ENCODE results near the gene HADHB.
"Not testable (repeated sequence)": the region's sequence is repeated elsewhere in the genome, so short reads cannot be mapped to it uniquely, and the experiment has no call there.

HADHB gene

DNA sequence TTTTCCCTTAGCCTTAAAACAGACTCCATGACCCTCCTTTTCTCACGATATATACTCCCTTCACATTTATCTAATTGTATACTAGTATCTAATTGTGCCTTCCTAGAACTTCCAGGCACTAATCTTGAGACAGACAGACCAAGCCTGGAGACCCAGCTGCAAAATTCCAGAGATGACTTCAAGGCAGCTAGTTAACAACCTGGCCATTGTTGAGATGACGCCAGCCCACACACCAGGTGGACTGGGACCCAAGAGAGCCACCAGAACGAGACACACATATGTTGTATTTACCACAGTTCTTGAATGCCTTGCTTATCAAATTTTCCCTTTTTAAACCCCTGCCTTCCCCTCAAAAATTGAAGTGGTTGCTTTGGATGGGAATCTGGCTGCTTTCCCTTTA, 52.3 kb downstream of the HADHB start:
- no peak for DNase-seq (ENCODE audit: low spot score)

DNA sequence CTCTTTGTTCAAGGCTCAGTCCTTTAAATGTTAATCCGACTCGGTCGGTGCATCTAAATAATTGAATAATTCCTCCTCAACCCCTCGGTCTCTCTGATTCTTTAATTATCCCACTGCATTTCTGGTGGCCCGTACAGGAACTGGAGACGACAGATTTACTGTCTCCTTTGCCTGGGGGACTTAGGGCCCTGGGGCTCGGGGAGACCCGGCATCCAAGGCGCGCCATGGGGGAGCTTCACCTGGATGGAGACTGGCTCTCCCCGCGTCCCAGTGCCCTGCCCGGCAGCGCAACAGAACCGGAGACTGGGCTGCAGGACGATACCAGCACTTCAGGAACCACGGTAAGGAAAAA, 53.5 kb downstream of the HADHB start:
- no peak for DNase-seq (ENCODE audit: low spot score)

DNA sequence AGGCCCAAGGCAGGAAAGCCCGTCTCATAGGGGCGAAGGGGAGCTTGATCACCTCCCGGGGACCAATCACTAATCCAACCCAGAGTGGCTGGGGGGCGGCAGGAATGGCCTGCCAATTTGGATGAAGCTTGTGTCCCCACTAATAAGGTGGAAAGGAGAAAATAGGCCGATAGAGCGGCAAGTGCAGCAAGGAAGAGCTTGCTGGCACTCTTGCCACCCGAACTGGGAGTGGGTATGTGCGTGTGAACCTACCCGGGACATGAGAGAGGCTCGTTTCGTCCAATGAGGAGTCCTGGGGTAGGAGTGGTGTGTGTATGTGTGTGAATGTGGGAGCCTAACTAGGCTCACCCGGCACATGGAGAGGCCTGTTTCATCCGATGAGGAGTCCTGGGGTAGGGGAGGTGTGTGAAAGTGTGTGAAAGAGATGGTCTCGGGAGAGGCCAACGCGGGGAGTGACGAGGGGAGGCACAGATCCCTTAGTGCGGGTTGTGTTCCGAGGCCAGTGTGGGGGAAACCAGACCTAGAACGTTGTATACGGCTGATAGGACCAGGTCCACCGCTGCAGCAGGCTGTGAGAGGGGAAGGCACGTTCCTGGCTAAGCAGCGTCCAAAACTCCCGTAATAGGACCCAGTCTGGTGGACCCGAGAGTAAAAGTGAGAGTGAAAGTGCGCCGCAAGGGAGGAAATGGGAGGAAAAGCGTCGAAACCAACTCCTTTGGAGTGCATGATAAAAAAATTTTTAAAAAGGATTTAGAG, 54.1 kb downstream of the HADHB start:
- DNase-seq (ENCODE audit: low spot score), result peak; percentile 48

DNA sequence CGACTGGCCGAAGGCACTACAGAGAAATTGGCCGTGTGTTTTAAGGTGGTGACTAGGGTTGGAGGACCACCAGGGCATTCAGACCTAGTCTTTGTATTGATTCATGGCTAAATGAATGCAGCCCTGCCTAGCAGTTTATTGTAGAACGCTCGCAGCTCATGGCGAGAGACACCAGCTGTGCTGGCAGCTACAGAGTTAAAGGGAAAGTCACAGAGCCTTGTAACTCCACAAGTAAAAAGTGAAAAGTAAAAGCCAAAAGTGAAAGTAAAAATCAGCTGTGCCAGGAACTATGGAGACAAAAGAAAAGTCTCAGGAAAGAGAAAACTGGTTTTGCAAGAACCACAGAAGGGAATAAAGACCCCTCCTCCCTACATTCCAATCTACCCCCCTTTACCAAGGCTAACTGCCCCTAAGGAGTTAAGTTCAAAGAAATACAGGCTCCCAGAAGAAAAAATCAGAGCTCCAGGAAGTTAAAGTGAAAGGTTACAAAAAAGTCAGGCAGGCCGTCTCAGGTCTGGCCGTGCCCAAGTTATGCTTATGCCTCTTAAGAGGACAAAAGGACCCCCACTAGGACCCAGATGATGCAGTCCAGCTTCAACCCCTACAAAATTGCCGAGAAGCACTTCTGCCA, 54.8 kb downstream of the HADHB start:
- peak; percentile 18 for DNase-seq (ENCODE audit: low spot score)

DNA sequence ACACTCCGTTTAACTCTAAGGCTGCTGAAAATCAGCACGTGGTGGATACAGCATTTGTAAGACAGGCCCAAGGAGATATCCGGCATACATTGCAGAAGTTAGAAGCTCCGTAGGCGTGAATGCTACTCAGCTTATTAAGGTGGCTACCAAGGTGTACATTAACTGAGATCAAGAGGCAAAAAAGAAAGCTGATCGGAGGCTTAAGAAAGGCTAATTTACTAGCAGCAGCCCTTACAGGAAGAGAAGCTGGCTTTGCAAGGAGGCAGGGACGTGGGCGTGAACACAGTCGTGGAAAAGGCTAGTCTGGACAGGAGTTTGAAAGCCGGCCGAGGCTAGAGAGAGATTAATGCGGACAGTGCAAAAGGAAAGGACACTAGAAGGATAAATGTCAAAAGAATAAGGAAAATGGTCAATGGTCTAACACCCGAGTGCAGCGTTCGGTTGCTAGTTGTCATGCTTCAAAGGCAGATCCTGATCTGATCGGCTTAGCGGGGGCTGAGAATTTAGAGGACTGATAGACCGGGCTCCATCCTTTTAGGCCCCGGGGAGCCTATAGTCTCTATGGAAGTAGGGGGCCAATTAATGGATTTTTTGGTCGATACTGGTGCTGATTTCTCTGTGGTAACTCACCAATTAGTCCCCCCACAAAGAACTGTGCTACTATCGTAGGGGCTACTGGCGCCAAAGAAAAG, 55.6 kb downstream of the HADHB start:
- DNase-seq (ENCODE audit: low spot score), result peak; percentile 34

DNA sequence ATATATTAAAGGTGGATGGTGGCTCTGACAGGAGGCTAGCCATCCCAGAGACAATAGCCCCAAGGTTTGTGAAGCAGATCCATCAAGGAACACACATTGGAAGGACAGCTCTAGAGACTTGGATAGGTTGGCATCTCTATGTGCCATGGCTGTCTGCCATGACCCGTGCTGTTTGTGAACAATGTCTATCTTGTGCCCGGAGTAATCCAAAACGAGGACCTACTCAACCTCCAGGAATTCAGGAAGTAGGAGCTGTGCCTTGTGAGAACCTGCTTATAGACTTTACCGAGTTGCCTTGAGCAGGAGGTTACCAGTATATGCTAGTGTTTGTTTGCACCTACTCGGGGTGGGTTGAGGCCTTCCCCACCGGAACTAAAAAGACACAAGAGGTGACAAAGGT, 58.1 kb downstream of the HADHB start:
- no peak for DNase-seq (ENCODE audit: low spot score)

DNA sequence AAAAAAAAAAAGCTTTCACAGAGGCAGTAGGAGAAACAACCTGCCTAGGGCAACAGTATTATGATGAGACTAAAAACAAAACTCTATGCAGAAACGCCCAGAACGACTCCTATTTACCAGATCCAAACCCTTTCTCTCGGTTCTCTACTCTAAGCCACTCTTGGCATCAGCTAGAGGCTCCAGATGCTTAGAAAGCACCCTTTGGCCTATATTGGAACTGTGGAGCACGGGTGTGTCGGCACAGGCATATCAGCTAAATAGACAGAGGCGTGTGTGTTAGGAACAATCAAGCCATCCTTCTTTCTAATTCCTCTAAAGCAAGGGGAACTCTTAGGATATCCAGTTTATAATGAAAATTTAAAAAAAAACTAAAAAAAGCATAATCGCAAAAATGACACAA, 60.4 kb downstream of the HADHB start:
- not testable (repeated sequence) for DNase-seq (ENCODE audit: low spot score)

DNA sequence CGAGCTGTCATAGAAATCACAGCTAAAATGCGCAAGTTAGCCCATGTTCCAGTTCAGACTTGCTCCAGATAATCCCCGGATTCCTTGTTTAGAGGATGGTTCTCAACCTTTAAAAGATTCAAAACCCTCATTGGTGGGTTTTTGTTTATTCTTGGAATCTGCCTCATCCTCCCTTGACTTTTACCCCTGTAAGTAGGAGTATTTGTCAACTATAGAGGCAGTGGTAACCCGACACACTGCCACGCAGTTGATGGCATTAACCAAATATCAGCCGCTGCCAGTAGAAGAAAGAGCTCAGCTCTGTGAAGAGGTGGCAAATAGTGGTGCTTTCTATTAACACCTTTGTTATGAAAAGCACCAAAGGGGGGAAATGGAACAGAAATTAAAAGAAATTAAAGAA, 60.8 kb downstream of the HADHB start:
- no peak for DNase-seq (ENCODE audit: low spot score)

DNA sequence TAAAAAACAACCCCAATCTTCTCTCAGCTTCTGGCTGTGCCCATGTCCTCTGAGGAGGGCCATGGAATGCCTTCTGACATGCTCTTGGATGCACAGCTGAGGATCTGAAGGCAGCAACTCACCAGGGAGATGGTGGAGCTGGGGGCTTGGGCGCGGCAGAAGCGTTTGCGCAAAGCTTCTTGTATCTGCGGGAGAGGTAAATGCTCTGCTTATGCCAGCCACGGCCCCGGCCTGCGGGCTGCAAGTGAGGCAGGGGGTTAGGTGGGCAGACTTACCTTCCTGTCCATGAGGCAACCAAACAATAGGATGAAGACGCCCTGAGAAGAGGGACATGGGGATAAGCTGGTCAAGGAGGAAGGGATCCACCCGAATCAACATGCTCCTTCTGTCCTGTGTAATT, 65.2 kb downstream of the HADHB start:
- DNase-seq (ENCODE audit: low spot score), result no peak

DNA sequence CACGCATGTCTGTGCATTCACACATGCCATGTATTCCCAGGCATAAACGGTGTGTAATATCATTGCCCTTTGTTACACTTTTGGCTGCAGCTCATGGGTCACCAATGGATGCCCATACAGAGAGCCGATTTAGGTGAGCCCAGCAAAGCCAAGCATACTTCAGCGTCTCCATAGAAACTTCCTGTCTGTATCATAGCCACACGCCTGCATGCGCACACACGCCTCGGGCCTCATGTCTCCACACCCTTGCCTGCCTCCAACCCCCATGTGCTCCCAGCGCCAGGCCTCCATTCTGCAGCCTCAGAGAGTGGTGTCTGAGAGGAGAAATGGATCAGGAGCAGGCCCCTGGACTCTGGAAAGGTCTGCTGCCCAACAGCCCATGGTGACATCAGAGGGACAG, 67.7 kb downstream of the HADHB start:
- no peak for DNase-seq (ENCODE audit: low spot score)

DNA sequence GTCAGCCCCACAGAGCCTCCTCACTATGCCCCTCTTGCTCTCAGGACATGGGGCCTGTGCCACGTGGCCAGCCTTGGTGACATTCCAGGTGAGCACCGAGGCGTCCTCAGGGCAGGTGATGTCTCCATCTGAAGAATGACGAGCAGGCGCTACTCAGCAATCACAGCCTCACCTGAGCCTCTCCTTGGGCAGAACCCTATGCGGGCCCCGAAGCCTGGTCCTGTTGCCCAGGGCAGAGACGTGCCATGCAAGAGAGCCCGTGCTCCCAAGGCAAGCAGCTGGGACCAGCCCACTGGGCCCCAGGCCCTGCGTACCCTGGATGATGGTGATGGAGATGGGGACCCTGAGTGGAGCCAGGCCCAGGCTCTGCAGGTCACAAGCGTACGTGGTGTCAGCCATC, 68.7 kb downstream of the HADHB start:
- DNase-seq (ENCODE audit: low spot score), result no peak

DNA sequence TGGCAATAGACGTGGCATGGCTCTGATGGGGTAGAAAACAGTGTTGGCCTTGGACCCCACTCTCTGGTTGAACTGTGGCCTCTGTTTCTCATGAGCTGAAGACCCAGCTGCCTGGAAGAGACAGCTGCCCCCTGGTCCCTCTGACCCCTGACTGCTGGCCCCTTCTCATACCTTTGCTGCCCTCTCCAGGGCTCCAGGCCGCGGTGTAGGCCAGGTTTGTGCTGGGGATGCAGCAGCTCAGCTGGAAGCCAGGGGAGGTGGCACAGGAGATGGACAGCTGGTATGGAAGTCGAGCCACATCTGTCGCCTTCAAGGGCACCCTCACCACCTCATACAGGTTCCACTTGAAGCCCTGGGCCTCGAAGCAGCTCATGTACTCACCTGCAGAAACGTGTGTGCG, 69.5 kb downstream of the HADHB start:
- no peak for DNase-seq (ENCODE audit: low spot score)

DNA sequence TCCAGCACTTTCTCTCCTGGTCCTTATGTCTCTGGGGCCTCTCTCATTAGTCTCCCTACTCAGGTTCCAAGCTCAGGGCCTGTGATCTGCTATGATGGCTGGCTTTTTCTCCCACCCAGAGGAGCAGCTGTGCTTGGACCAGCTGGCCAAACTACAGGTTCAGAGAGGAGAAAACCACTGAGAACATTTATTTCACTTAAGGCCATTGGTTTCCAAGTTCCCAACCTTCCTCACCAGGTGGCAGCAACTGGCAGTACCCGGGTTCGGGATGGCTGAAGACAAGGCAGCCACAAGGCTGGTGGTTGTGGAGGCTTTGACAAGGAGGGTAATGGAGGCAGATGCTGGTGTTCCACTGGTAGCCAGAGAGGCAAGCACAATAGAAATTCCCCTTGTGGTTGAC, 71.3 kb downstream of the HADHB start:
- DNase-seq (ENCODE audit: low spot score), result no peak

DNA sequence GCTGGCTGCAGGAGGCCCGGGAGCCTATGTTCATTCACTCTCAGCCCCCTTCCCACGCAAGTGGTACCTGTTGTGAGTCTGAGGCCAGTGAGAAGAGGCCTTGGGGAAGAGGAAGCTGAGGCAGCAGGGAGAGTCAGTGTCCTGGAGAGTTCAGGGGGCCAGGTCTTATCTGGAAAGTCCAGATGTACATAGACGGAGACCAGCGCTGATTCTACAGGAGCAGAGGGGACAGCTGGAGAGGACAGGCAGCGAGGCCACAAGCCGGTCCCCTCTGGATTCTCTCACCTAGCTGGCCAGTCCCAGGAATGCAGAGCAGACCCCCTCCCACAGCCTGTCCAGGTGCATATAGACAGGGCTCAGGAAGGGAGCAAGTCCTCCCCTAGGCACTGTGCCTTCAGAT, 72.1 kb downstream of the HADHB start:
- DNase-seq (ENCODE audit: low spot score), result no peak

DNA sequence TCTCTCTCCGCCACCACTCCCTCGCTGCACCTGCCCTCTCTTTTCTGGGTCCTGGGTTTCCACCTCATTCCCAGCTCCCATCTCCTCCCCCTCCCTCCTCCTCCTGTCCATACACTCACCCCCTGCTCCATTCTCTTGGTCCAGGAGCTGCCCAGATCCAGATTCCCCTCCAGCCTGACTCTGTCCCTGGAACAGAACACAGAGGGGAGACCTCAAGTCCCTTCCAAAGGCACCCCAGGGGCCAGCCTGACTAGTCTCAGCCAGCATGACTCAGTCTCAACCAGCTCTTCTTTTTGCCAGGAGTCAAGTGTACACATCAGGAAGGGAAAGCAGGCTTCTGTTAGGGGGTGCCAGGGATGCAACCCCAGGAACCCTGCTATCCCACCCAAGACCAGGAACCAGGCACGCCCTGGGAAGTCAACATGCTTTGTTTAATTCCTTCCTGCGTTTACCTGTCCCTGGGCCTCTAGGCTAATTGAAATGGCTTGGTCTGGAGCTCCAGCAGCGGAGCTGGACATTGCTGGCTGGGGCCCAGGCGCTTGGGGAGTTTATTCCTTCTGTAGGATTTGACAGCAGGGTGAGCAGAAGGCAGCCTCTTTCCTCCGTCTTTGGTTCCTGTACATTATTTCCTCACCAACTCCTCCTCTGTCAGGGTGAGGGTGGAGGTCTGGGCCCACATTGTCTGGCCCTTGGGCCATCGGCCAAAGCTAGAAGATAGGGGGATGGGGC, 72.8 kb downstream of the HADHB start:
- no peak for DNase-seq (ENCODE audit: low spot score)

DNA sequence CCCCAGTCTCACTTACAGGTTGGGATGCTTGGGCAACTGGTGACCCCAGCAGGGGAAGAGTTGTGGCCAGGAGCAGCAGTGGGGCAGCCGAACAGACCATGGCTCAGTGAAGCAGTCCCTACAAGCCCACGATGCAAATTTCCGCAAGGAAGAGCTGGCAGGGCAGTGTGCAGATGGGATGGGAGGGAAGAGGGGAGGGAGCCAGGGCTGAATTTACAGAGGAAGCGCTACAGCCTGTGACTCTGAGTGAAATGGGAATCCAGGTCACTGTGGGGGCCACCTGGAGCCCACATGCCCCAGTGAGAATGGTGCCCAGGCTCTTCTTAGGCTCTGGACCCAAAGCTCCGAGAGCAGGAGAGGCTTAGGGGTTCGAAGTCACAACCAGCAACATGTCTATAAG, 74.2 kb downstream of the HADHB start:
- DNase-seq (ENCODE audit: low spot score), result no peak

DNA sequence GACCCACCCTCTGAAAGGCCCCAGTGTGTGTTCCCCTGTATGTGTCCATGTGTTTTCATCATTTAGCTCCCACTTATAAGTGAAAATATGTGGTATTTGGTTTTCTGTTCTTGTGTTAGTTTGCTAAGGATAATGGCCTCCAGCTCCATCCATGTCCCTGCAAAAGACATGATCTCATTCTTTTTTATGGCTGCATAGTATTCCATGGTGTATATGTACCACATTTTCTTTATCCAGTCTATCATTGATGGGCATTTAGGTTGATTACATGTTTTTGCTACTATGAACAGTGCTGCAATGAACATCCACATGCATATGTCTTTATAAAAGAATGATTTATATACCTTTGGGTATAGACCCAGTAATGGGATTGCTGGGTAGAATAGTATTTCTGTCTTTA, 79.7 kb downstream of the HADHB start:
- DNase-seq (ENCODE audit: low spot score), result not testable (repeated sequence)

DNA sequence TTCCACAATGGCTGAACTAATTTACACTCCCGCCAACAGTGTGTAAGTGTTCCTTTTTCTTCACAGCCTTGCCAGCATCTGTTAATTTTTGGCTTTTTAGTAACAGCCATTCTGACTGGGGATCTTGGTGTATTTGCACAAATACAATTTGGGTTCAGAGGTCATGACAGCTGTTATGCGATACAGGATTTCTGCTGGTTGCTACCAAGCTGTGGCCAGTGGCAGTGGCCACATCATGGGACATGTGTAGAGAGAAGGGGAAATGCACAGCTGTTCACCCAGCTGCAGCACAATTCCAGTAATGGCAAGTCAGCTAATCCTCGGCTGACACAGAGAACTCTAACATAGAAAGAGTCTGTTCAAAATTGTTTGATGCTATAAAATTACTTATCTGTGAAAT, 80.2 kb downstream of the HADHB start:
- no peak for DNase-seq (ENCODE audit: low spot score)

DNA sequence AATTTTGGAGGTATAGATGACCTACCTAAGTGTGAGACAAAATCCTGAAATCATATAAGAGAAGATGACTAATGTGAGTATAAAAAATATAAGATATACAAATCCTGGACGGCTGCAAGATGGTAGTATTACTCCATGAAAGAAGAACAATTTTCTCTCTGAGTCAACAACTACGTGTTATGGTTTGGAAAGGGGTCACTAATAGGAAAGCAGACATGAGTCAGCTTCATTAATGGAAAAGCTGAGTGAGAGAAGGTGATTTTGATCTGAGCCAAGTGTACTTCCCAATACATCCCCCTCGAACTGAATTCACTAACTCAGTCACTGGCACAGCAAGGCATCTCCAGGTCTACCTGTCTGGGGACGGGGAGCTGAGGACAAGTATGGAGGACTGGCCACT, 81.1 kb downstream of the HADHB start:
- no peak for DNase-seq (ENCODE audit: low spot score)

DNA sequence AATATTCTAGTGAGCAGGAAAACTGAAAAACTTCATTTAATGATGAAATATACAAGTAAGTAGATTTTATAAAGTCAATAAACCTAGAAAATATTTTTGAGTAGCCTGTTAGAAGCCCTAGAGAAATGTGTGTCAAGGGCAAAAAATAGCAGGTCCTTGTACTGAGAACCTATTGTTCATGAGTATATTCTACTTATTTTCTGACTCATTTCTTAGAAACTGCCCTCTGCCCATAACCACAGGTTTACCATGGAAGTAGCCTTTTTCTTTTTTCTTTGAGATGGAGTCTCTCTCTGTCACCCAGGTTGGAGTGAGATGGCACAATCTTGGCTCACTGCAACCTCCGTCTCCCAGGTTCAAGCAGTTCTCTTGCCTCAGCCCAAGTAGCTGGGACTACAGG, 81.8 kb downstream of the HADHB start:
- no peak for DNase-seq (ENCODE audit: low spot score)

DNA sequence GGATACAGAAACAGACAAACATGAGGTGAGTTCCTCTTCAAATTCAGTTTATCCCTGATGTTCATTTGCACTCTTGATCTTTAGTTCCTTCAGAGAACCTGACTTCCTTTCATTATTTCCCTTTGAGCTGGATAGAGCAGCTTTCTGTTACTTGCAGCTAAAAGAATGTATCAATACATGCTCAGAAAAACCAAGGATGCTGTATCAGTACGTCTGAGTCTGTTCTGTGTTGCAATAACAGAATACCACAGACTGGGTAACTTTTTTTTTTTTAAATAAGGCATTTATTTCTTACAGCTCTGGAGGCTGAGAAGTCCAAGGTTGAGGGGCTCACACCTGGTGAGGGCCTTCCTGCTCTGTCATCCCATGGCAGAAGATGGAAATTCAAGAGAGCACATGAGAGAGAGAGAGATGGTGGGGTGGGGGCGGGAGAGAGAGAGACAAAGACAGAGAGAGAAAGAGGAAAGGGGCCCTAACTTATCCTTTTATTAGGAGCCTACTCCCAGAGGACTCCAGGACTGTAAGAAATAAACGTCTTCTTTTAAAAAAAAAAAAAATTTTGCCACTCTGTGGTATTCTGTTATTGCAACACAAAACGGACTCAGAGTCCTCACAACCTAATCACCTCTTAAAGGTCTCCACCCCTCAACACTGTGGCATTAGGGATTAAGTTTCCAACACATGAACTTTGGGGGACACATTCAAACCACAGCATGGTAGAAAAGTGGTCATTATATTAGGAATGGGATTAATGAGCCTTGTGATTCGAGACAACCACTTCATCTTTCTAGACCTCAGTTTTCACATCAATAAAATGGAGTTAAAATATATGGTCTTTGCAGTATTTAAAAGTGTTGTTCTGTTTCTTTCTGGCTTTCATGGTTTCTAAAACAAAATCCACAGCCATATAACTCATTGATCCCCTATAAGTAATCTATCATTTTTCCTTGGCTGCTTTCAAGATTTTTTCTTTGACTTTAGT, 82.8 kb downstream of the HADHB start:
- DNase-seq (ENCODE audit: low spot score), result no peak

DNA sequence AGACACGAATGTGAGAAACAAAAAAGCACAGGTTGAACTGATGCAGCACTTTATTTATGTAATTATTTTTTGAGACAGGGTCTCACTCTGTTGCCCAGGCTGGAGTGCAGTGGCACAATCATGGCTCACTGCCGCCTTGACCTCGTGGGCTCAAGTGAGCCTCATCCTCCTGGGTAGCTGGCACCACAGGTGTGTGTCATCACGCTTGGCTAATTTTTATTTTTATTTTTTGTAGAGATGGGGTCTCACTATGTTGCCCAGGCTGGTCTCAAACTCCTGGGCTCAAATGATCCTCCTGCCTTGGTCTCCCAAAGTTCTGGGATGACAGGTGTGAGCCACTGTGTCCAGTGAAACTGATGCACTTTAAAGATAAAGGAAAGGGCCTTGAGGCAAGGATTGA, 84.3 kb downstream of the HADHB start:
- not testable (repeated sequence) for DNase-seq (ENCODE audit: low spot score)
